Vagina (tissue), 2 donors: ENCODE results near the gene UGP2. TPM values are rescaled to one million over a fixed set of nuclear protein-coding genes. Genes with fewer than 3 reads are reported as not detected.
"Not testable (repeated sequence)": the region's sequence is repeated elsewhere in the genome, so short reads cannot be mapped to it uniquely, and the experiment has no call there.

Experiments used
- DNase-seq, 2 donors: peaks; one replicate each; pipeline ENCODE4 v3.0.0-alpha.2; 2017; ENCODE audit errors: extremely low spot score in 2 of 2
- H3K27ac ChIP-seq: fragments of 200-600 bp; sonication (generic); one replicate; pipeline ENCODE4 v1.5.1; 2019
- H3K27me3 ChIP-seq: fragments of 200-600 bp; sonication (generic); one replicate; pipeline ENCODE4 v1.5.1; 2019
- H3K36me3 ChIP-seq, 2 donors: fragments of 200-600 bp; sonication (generic); one replicate each; pipeline ENCODE4 v1.5.1; 2017 to 2019
- H3K4me1 ChIP-seq: fragments of 200-600 bp; sonication (generic); one replicate; pipeline ENCODE4 v1.5.1; 2019
- H3K4me3 ChIP-seq, 2 donors: fragments of 200-600 bp; sonication (generic); 1 replicate in 1 of 2; 2 replicates in 1 of 2; pipeline ENCODE4 v1.5.1; 2016 to 2019
- H3K9me3 ChIP-seq: fragments of 200-600 bp; sonication (generic); one replicate; pipeline ENCODE4 v1.5.1; 2019
- CTCF ChIP-seq, 3 experiments: fragments of 450-650 bp in 2 of 3; fragments of 200-600 bp in 1 of 3; sonication (generic) in 1 of 3; IDR thresholded peaks; one replicate each; pipeline ENCODE4 v1.5.1; 2017 to 2019; ENCODE audit warnings: antibody characterized with exemption in 3 of 3, mild to moderate bottlenecking in 2 of 3, moderate library complexity in 2 of 3
- POLR2A ChIP-seq, 2 donors: fragments of 450-650 bp; IDR thresholded peaks; one replicate each; pipeline ENCODE4 v1.6.1; 2017; ENCODE audit warnings: antibody characterized with exemption in 2 of 2, mild to moderate bottlenecking in 2 of 2, moderate library complexity in 2 of 2
- POLR2AphosphoS5 ChIP-seq, 2 donors: sonication (generic); formaldehyde crosslinking; IDR thresholded peaks; one replicate each; pipeline ENCODE4 v1.9.0; 2017; ENCODE audit warnings: antibody characterized with exemption in 2 of 2, mild to moderate bottlenecking in 2 of 2, low read depth in 1 of 2; ENCODE audit not compliant: insufficient read depth in 1 of 2
- intact Hi-C: fragments of 100-400 bp; cut with DNase I; formaldehyde crosslinking; loops from one replicate; pipeline ENCODE4 v1.15.1; 2023
- total RNA-seq: library from RNA; depleted of rRNA; stranded (reverse); fragments of >200 nt; gene quantifications from one replicate; pipeline ENCODE4 v1.2.3, GENCODE V29; 2016

UGP2 gene
- total RNA-seq, 1 donor from 2014 or later: 78.6 TPM

DNA sequence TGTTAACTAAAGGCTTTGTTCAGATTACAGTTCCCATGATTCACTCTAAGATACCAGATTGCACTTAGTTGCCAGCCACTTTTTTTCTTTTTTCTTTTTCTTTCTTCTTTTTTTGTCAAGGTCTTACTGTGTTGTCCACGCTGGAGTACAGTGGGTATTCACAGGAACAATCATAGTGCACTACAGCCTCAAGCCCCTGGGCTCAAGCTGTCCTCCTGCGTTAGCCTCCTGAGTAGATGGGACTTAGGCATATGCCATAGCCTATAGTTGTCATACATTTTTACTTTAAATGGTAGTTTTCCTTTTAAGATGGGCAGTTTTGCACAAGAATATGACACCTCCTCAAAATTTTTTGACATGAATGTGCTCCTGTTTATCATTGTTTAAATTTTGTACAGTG is 2.1 kb downstream of the UGP2 start:
- intact Hi-C loops: no loop called here
- DNase-seq: no peak

DNA sequence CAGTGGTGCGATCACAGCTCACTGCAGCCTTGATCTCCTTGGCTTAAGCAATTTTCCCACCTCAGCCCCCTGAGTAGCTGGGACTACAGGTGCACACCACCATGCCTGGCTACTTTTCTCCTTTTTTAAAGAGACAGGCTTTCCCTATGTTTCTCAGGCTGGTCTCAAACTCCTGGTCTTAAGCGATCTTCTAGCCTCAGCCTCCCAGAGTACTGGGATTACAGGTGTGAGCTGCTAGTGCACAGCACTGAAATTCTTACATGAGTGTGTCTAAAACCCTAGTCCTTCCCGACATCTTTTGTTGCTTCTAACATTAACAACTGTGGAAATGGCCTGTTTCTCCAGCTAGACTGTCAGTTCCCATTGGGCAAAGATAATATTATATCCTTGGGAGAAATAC is 2.9 kb downstream of the UGP2 start:
- Histone ChIP-seq H3K4me1 (peaks cover 61% of the 10 kb centered on the region), H3K4me3 (no peak overlapping the region), H3K36me3 (no peaks in the 10 kb centered on the region), H3K9me3 (no peaks in the 10 kb centered on the region), H3K27ac (no peak overlapping the region), H3K27me3 (no peaks in the 10 kb centered on the region)
- DNase-seq: no peak
- intact Hi-C loops: no loop called here
- TF ChIP-seq CTCF (IDR thresholded peaks at IDR 0.05): no peak
- no peak for TF ChIP-seq POLR2AphosphoS5 (IDR thresholded peaks at IDR 0.05; ENCODE audit: insufficient read depth in 1 of 2, low read depth in 1 of 2)
- TF ChIP-seq POLR2A (IDR thresholded peaks at IDR 0.05): no peak

More for the DNA sequence above, 2.1 kb downstream of the UGP2 start:
- Histone ChIP-seq H3K9me3 (no peaks in the 10 kb centered on the region), H3K4me1 (peaks cover 53% of the 10 kb centered on the region), H3K4me3 (no peak overlapping the region), H3K36me3 (no peaks in the 10 kb centered on the region), H3K27ac (no peak overlapping the region), H3K27me3 (no peaks in the 10 kb centered on the region)
- TF ChIP-seq POLR2A (IDR thresholded peaks at IDR 0.05) (no peak), CTCF (IDR thresholded peaks at IDR 0.05) (no peak), POLR2AphosphoS5 (IDR thresholded peaks at IDR 0.05; ENCODE audit: insufficient read depth in 1 of 2, low read depth in 1 of 2) (no peak)

- no peaks in the 10 kb centered on the region for H3K9me3 ChIP-seq
- peaks cover 67% of the 10 kb centered on the region for H3K4me1 ChIP-seq
- no peaks in the 10 kb centered on the region for H3K27me3 ChIP-seq
- DNase-seq: no peak
- H3K4me3 ChIP-seq: no peak overlapping the region
- intact Hi-C loops: no loop called here
- TF ChIP-seq POLR2AphosphoS5 (IDR thresholded peaks at IDR 0.05; ENCODE audit: insufficient read depth in 1 of 2, low read depth in 1 of 2) (no peak), CTCF (IDR thresholded peaks at IDR 0.05) (no peak), POLR2A (IDR thresholded peaks at IDR 0.05) (no peak)
- H3K27ac ChIP-seq: no peak overlapping the region
- no peaks in the 10 kb centered on the region for H3K36me3 ChIP-seq
These were observed 4.2 kb downstream of the UGP2 start for GRCh38 chr2:63845866-63846265.

DNA sequence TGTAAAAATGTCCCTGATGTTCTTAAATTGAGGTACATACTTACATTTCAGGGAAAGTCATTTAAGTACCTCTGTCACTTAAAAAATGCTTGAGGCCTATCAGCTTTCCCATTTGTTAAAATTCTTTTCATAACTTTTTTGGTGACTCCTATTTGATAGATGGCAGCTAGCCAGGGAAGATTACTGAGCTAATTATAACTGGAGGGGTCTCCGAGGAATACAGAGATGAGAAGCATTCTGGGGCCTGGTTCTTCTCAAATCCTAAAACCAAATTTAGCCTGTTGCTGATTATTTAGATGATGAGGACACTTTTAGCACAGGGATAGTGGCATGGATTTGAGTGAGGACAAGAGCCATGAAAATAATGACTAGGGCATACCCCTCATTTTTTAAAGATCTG is 4.8 kb downstream of the UGP2 start:
- intact Hi-C loops: no loop called here
- TF ChIP-seq POLR2AphosphoS5 (IDR thresholded peaks at IDR 0.05; ENCODE audit: insufficient read depth in 1 of 2, low read depth in 1 of 2) (no peak), CTCF (IDR thresholded peaks at IDR 0.05) (no peak), POLR2A (IDR thresholded peaks at IDR 0.05) (no peak)
- H3K9me3 ChIP-seq: no peaks in the 10 kb centered on the region
- H3K27me3 ChIP-seq: no peaks in the 10 kb centered on the region
- no peak overlapping the region for H3K27ac ChIP-seq
- no peak overlapping the region for H3K4me3 ChIP-seq
- H3K4me1 ChIP-seq: peaks cover 72% of the 10 kb centered on the region
- no peaks in the 10 kb centered on the region for H3K36me3 ChIP-seq
- DNase-seq: no peak

DNA sequence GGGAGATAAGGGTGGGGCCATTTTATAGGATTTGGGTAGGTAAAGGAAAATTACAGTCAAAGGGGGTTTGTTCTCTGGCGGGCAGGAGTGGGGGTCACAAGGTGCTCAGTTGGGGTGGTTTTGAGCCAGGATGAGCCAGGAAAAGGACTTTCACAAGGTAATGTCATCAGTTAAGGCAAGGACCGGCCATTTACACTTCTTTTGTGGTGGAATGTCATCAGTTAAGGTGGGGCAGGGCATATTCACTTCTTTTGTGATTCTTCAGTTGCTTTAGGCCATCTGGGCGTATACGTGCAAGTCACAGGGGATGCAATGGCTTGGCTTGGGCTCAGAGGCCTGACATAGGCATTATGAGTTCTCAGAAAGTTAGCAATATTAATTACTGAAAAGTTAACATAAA is 5.9 kb downstream of the UGP2 start:
- H3K4me3 ChIP-seq, H3K27ac ChIP-seq, DNase-seq, H3K27me3 ChIP-seq, intact Hi-C loops, H3K36me3 ChIP-seq, H3K9me3 ChIP-seq: not testable (repeated sequence)
- H3K4me1 ChIP-seq: peaks cover 83% of the 10 kb centered on the region
